H1 (cell line): Measurements from ENCODE around the gene SLC12A8. TPM values are rescaled to one million over a fixed set of nuclear protein-coding genes. Genes with fewer than 3 reads are reported as not detected.

Source experiments
- CTCF ChIA-PET: fragments of 300-600 bp; sonication (Branson Sonifier 250); formaldehyde crosslinking; loops from one replicate; lab custom pipeline; 2021; ENCODE audit not compliant: partially characterized antibody; lab: Charles Lee
- POLR2A ChIA-PET: fragments of 300-600 bp; sonication (Branson Sonifier 250); formaldehyde crosslinking; loops from one replicate; lab custom pipeline; 2021; ENCODE audit warnings: inconsistent platforms; ENCODE audit not compliant: partially characterized antibody; lab: Charles Lee
- DNase-seq, 2 experiments: peaks; one replicate each; pipeline versions ENCODE4 v3.0.0 to v3.0.0-alpha.2; 2010 to 2022; ENCODE audit warnings: low spot score in 2 of 2, low read depth in 1 of 2, mixed read lengths in 1 of 2
- FAIRE-seq: peaks from 2 replicates; lab custom pipeline; 2011; peaks lifted over from hg19 to GRCh38; lab: Jason Lieb, UNC
- H2AFZ ChIP-seq: 2 replicates; pipeline ENCODE4 v1.8.1; 2012; ENCODE audit warnings: low read length, inconsistent platforms
- H2AK5ac ChIP-seq: 2 replicates; pipeline ENCODE4 v1.6.1; 2013; ENCODE audit warnings: low read depth, low read length
- H2BK120ac ChIP-seq: replicated peaks from 2 replicates; pipeline ENCODE3; 2013; ENCODE audit warnings: low read depth, low read length, inconsistent platforms
- H2BK12ac ChIP-seq: 2 replicates; pipeline ENCODE4 v1.6.1; 2013; ENCODE audit warnings: low read depth, low read length
- H2BK15ac ChIP-seq: 2 replicates; pipeline ENCODE4 v1.6.1; 2013; ENCODE audit warnings: low read length
- H2BK20ac ChIP-seq: 2 replicates; pipeline ENCODE4 v1.6.1; 2013; ENCODE audit warnings: low read length
- H2BK5ac ChIP-seq: 2 replicates; pipeline ENCODE4 v1.6.1; 2013; ENCODE audit warnings: low read depth, low read length
- H3K14ac ChIP-seq: 2 replicates; pipeline ENCODE4 v1.6.1; 2013; ENCODE audit warnings: inconsistent platforms; ENCODE audit not compliant: insufficient read length
- H3K18ac ChIP-seq: 2 replicates; pipeline ENCODE4 v1.6.1; 2013; ENCODE audit warnings: low read length; ENCODE audit errors: extremely low read depth
- H3K23ac ChIP-seq: 2 replicates; pipeline ENCODE4 v1.6.1; 2013; ENCODE audit warnings: inconsistent platforms; ENCODE audit not compliant: insufficient read length
- H3K23me2 ChIP-seq: 2 replicates; pipeline ENCODE4 v1.6.1; 2013; ENCODE audit warnings: low read depth, low read length
- H3K27ac ChIP-seq: 2 replicates; pipeline ENCODE4 v1.6.1; 2011; ENCODE audit warnings: low read depth, low read length, inconsistent platforms
- H3K27me3 ChIP-seq, 4 experiments: replicated peaks in 1 of 4; 1 replicate in 1 of 4; 2 replicates in 3 of 4; pipeline versions ENCODE4 v1.6.1 to v1.8.1; 2011 to 2013; ENCODE audit warnings: low read length in 3 of 4, mild to moderate bottlenecking in 3 of 4, inconsistent platforms in 2 of 4, mixed read lengths in 2 of 4, moderate library complexity in 1 of 4; ENCODE audit not compliant: control insufficient read depth in 3 of 4, insufficient read depth in 3 of 4; ENCODE audit errors: extremely low read depth in 1 of 4
- H3K36me3 ChIP-seq, 4 experiments: 2 replicates each; pipeline versions ENCODE4 v1.6.1 to v1.8.1; 2011 to 2013; ENCODE audit warnings: mild to moderate bottlenecking in 4 of 4, low read length in 3 of 4, moderate library complexity in 2 of 4, control low read depth in 1 of 4, inconsistent platforms in 1 of 4; ENCODE audit not compliant: insufficient read depth in 4 of 4, control insufficient read depth in 2 of 4
- H3K4ac ChIP-seq: replicated peaks from 2 replicates; pipeline ENCODE3; 2013; ENCODE audit warnings: low read length, low read depth, mixed read lengths, inconsistent platforms; ENCODE audit not compliant: insufficient read length
- H3K4me1 ChIP-seq, 4 experiments: replicated peaks in 1 of 4; 1 replicate in 1 of 4; 2 replicates in 3 of 4; pipeline versions ENCODE4 v1.6.1 to v1.8.1; 2011 to 2013; ENCODE audit warnings: low read length in 3 of 4, inconsistent platforms in 2 of 4, mixed read lengths in 1 of 4; ENCODE audit not compliant: insufficient read depth in 4 of 4, control insufficient read depth in 3 of 4
- H3K4me2 ChIP-seq, 2 experiments: 2 replicates each; pipeline versions ENCODE4 v1.6.1 to v1.8.1; 2011 to 2013; ENCODE audit warnings: low read depth in 2 of 2, low read length in 2 of 2, control low read depth in 1 of 2, inconsistent platforms in 1 of 2, mild to moderate bottlenecking in 1 of 2; ENCODE audit not compliant: insufficient read depth in 1 of 2
- H3K4me3 ChIP-seq, 4 experiments: fragments of 200-600, 300-600 bp in 1 of 4; sonication (generic), shearing (Covaris generic), sonication (Bioruptor Twin) in 1 of 4; 2 replicates each; pipeline versions ENCODE4 v1.5.1 to v1.8.1; 2011 to 2016; ENCODE audit warnings: low read length in 4 of 4, low read depth in 3 of 4, control low read depth in 2 of 4, inconsistent platforms in 2 of 4, mild to moderate bottlenecking in 2 of 4, mixed read lengths in 1 of 4, moderate library complexity in 1 of 4; ENCODE audit not compliant: insufficient read depth in 2 of 4; ENCODE audit errors: extremely low read depth in 1 of 4
- H3K56ac ChIP-seq: replicated peaks from 2 replicates; pipeline ENCODE3; 2013; ENCODE audit warnings: low read depth, mild to moderate bottlenecking, mixed read lengths, low read length, inconsistent platforms; ENCODE audit not compliant: insufficient read length
- H3K79me1 ChIP-seq: 2 replicates; pipeline ENCODE4 v1.6.1; 2013; ENCODE audit warnings: low read depth, low read length, control low read depth
- H3K79me2 ChIP-seq, 2 experiments: 2 replicates each; pipeline versions ENCODE4 v1.6.1 to v1.8.1; 2012 to 2013; ENCODE audit warnings: low read length in 2 of 2, mild to moderate bottlenecking in 2 of 2, inconsistent platforms in 1 of 2; ENCODE audit not compliant: insufficient read depth in 2 of 2, control insufficient read depth in 1 of 2
- H3K9ac ChIP-seq, 4 experiments: replicated peaks in 1 of 4; 1 replicate in 1 of 4; 2 replicates in 3 of 4; pipeline versions ENCODE4 v1.6.1 to v1.8.1; 2011 to 2013; ENCODE audit warnings: low read depth in 3 of 4, low read length in 3 of 4, control low read depth in 2 of 4, mild to moderate bottlenecking in 2 of 4, moderate library complexity in 2 of 4, inconsistent platforms in 1 of 4; ENCODE audit errors: extremely low read depth in 1 of 4
- H3K9me3 ChIP-seq, 2 experiments: 2 replicates each; pipeline versions ENCODE4 v1.6.1 to v1.8.1; 2012 to 2013; ENCODE audit warnings: mild to moderate bottlenecking in 2 of 2, moderate library complexity in 2 of 2, control low read depth in 1 of 2, inconsistent platforms in 1 of 2, low read depth in 1 of 2, low read length in 1 of 2, mixed read lengths in 1 of 2; ENCODE audit not compliant: insufficient read depth in 2 of 2
- H4K20me1 ChIP-seq, 2 experiments: replicated peaks in 1 of 2; 2 replicates each; pipeline versions ENCODE3 to v1.8.1; 2011 to 2013; ENCODE audit warnings: inconsistent platforms in 2 of 2, low read length in 2 of 2, mild to moderate bottlenecking in 1 of 2; ENCODE audit not compliant: insufficient read depth in 2 of 2, control insufficient read depth in 1 of 2
- H4K5ac ChIP-seq: 2 replicates; pipeline ENCODE4 v1.6.1; 2013; ENCODE audit warnings: low read length, low read depth, mixed read lengths, inconsistent platforms; ENCODE audit not compliant: insufficient read length
- H4K8ac ChIP-seq: 2 replicates; pipeline ENCODE4 v1.8.0; 2013; ENCODE audit warnings: mild to moderate bottlenecking, moderate library complexity, low read length, inconsistent platforms; ENCODE audit not compliant: insufficient read depth; ENCODE audit errors: extremely low read depth
- H4K91ac ChIP-seq: replicated peaks from 2 replicates; pipeline ENCODE3; 2013; ENCODE audit warnings: low read length, mixed read lengths, inconsistent platforms; ENCODE audit not compliant: insufficient read length
- BCL11A ChIP-seq, 2 experiments: IDR thresholded peaks; one replicate each; pipeline ENCODE4 v1.6.1; 2011; ENCODE audit warnings: low read depth in 2 of 2, low read length in 2 of 2, mild to moderate bottlenecking in 2 of 2
- JUN ChIP-seq: IDR thresholded peaks from 2 replicates; pipeline ENCODE4 v1.6.1; 2011; ENCODE audit warnings: low read depth, mild to moderate bottlenecking, improper control_type of control experiment, low read length
- JUND ChIP-seq: IDR thresholded peaks from 2 replicates; pipeline ENCODE4 v1.6.1; 2011; ENCODE audit warnings: mild to moderate bottlenecking, improper control_type of control experiment, low read length
- KDM1A ChIP-seq: fragments of 200-600, 300-600 bp; sonication (generic); IDR thresholded peaks from 2 replicates; pipeline ENCODE4 v1.7.1; 2016; ENCODE audit warnings: mild to moderate bottlenecking, low read length, borderline replicate concordance
- RAD21 ChIP-seq, 2 experiments: IDR thresholded peaks in 1 of 2; conservative IDR thresholded peaks in 1 of 2; 2 replicates each; pipeline ENCODE4 v1.6.1; 2011; ENCODE audit warnings: low read depth in 2 of 2, low read length in 2 of 2, improper control_type of control experiment in 1 of 2, inconsistent platforms in 1 of 2, mild to moderate bottlenecking in 1 of 2, moderate library complexity in 1 of 2
- SP4 ChIP-seq: IDR thresholded peaks from 2 replicates; pipeline ENCODE4 v1.6.1; 2012; ENCODE audit warnings: low read length, inconsistent platforms
- TAF7 ChIP-seq: optimal IDR thresholded peaks from 2 replicates; pipeline ENCODE3; 2011; ENCODE audit warnings: low read depth, mild to moderate bottlenecking, inconsistent platforms, low read length, moderate library complexity, borderline replicate concordance
- WGBS, 2 experiments: shearing (Covaris generic) in 1 of 2; methylation state at CpG; one replicate each; pipeline versions ENCODE4 v1.1.6 to v1.1.7; 2013 to 2015; ENCODE audit warnings: low lambda C conversion rate in 2 of 2, mixed read lengths in 2 of 2, inconsistent platforms in 1 of 2, low coverage in 1 of 2, missing lambda C conversion rate in 1 of 2; ENCODE audit not compliant: insufficient replicate concordance in 2 of 2, insufficient coverage in 1 of 2, insufficient read length in 1 of 2; ENCODE audit errors: extremely low coverage in 1 of 2, missing lambda C conversion rate in 1 of 2; 5-methylcytosine and 5-hydroxymethylcytosine counted together
- polyA plus RNA-seq, 7 experiments: library from polyadenylated mRNA; depleted of rRNA in 3 of 7; stranded (reverse) in 5 of 7; unstranded in 2 of 7; fragments of >200 nt in 5 of 7; fragments of 200-250 nt in 2 of 7; gene quantifications; 1 replicate in 5 of 7; 2 replicates in 1 of 7; 4 replicates in 1 of 7; pipeline versions ENCODE4 v1.2.1 to v1.2.3, GENCODE V29; 2011 to 2013; ENCODE audit warnings: missing spikeins in 2 of 7, mixed read lengths in 2 of 7
- total RNA-seq: library from RNA; stranded (reverse); fragmentation: NEBNext Ultra II Directional; extraction: Animal tissue kit (Norgen Biotek cat#: 25700); gene quantifications from 2 replicates; pipeline ENCODE4 v1.2.1, GENCODE V29; 2021
- TF ChIP-seq, protein P1 (sequence below), 3 experiments: IDR thresholded peaks; 1 replicate in 2 of 3; 2 replicates in 1 of 3; pipeline versions ENCODE4 v1.5.1 to v1.6.1; 2011; ENCODE audit warnings: low read length in 3 of 3, mild to moderate bottlenecking in 3 of 3, inconsistent platforms in 2 of 3, low read depth in 1 of 3, moderate library complexity in 1 of 3; ENCODE audit not compliant: insufficient read depth in 1 of 3; ENCODE audit errors: control extremely low read depth in 1 of 3

SLC12A8 gene
- total and polyA plus RNA-seq, 2 of the 8 experiments (the other 6 are each of a cell fraction or from before 2014, with no cell fraction given): 13.7 to 14.4 TPM

DNA sequence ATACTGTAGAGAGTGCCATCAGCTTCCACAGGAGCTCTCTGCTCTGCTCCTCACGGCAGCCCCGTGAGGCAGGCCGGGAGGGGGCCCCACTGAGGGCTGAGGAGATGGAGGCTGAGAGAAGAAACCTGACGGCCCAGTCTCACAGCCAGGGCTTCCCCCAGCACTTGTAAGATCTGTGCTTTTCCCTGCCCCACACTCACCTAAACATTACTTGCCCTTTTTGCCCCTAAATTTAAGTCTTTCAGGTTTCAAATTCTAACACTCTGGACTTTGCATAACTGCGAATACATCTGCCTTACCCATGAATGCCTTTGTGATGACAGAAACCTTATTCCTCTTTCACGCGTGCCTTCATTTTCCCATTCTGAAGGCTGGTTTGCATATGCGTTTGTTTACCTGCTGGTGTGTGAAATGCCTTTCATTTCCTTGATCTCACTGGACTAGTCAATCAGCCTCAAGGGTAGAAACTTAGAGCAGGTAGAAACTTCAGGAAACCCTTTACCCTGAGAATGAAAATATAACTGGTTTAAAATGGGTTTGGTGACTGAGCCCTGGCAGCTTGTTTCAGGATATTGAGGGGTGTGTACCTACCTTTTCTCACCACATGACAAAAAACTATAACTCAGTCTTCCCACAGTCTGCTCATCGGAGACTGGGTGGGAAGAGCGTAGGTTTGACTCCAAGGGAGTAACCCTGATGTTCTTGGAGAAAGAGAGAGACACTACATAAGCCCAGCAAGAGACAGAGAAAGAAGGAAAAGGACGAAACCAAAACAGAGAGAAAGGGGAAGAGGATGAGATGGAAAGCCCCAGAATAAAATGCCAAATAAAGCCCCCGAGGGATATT is 20.1 kb downstream of the SLC12A8 start:
- Histone ChIP-seq H2AK5ac (no peak overlapping the region), H3K4me3 (no peak overlapping the region), H3K9me3 (no peaks in the 10 kb centered on the region; a peak in 1 of 4 replicates), H4K8ac (no peak overlapping the region), H3K4ac (no peak overlapping the region), H4K20me1 (no peaks in the 10 kb centered on the region), H3K23ac (no peak overlapping the region), H4K5ac (no peak overlapping the region), H3K18ac (no peak overlapping the region; the same call in 1 of the 2 replicates), H2BK5ac (no peak overlapping the region), H3K4me1 (peaks cover 0 to 10% (median 6%) of the 10 kb centered on the region in 4 experiments; a peak in 6 of 7 replicates), H3K4me2 (0 out of 4 replicates have a peak overlapping the region, but pooled peaks of 1 of the 2 experiments have one; percentile 7), H3K9ac (no peak overlapping the region), H2BK12ac (no peak overlapping the region), H3K27ac (no peak overlapping the region; the same call in 1 of the 2 replicates), H3K23me2 (no peaks in the 10 kb centered on the region), H3K79me2 (no peaks in the 10 kb centered on the region), H3K79me1 (no peaks in the 10 kb centered on the region), H2AFZ (no peak overlapping the region), H3K14ac (no peak overlapping the region), H3K27me3 (no peaks in the 10 kb centered on the region), H2BK20ac (no peak overlapping the region), H2BK120ac (no peak overlapping the region), H2BK15ac (peak overlapping the region; percentile 24; the same call in 1 of the 2 replicates), H3K36me3 (peaks cover 0 to 10% (median 2%) of the 10 kb centered on the region in 4 experiments; a peak in 3 of 8 replicates), H3K56ac (no peak overlapping the region), H4K91ac (no peak overlapping the region)
- 67% methylated on average over 12 of the region's 12 CpGs; no CpG with 5 or more reads in 1 of the 2 experiments for WGBS, 2 experiments
- CTCF ChIA-PET: interaction anchor here (0.5 to 3.2 kb wide), 11 partner anchors 9 to 245 kb away, joined by 3 to 17 read pairs (median 3); no protein-coding TSS in a partner anchor
- POLR2A ChIA-PET: interaction anchor here (0.7 to 1.4 kb wide), 3 partner anchors 10 to 39 kb away, joined by 3 to 4 read pairs (median 4); no protein-coding TSS in a partner anchor
- FAIRE-seq (peak; percentile 71), DNase-seq (no peak)
- TF ChIP-seq, protein P1, sequence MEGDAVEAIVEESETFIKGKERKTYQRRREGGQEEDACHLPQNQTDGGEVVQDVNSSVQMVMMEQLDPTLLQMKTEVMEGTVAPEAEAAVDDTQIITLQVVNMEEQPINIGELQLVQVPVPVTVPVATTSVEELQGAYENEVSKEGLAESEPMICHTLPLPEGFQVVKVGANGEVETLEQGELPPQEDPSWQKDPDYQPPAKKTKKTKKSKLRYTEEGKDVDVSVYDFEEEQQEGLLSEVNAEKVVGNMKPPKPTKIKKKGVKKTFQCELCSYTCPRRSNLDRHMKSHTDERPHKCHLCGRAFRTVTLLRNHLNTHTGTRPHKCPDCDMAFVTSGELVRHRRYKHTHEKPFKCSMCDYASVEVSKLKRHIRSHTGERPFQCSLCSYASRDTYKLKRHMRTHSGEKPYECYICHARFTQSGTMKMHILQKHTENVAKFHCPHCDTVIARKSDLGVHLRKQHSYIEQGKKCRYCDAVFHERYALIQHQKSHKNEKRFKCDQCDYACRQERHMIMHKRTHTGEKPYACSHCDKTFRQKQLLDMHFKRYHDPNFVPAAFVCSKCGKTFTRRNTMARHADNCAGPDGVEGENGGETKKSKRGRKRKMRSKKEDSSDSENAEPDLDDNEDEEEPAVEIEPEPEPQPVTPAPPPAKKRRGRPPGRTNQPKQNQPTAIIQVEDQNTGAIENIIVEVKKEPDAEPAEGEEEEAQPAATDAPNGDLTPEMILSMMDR (IDR thresholded peaks at IDR 0.05; ENCODE audit: control extremely low read depth in 1 of 3, insufficient read depth in 1 of 3, low read depth in 1 of 3, low read length in 3 of 3): peak; percentile 34 to 42 (median 40); a peak in 3 of 4 replicates
- no peak for TF ChIP-seq SP4
- TF ChIP-seq BCL11A (IDR thresholded peaks at IDR 0.05; ENCODE audit: low read depth in 2 of 2, low read length in 2 of 2): no peak
- no peak for TF ChIP-seq JUN
- TF ChIP-seq KDM1A: no peak
- TF ChIP-seq TAF7: no peak
- peak in 1 of 2 experiments; percentile 51; a peak in 2 of 4 replicates for TF ChIP-seq RAD21 (IDR thresholded peaks at IDR 0.05 in 1 of 2, conservative IDR thresholded peaks at IDR 0.05 in 1 of 2; ENCODE audit: low read depth in 2 of 2, low read length in 2 of 2)
- TF ChIP-seq JUND: no peak
